Left lung (tissue), 10 donors: Measurements from ENCODE around the gene EXOG. TPM values are rescaled to one million over a fixed set of nuclear protein-coding genes. Genes with fewer than 3 reads are reported as not detected.

Experiments used
- ATAC-seq: fragments of 200-7000 bp; cut with Tn5 transposase; one replicate; pipeline ENCODE4 v1.9.1; 2020; ENCODE audit warnings: moderate library complexity
- DNase-seq, 4 donors: peaks; one replicate each; pipeline ENCODE4 v3.0.0-alpha.2; 2013 to 2020
- H3K27ac ChIP-seq, 2 donors: fragments of 200-600 bp; sonication (generic) in 1 of 2; one replicate each; pipeline versions ENCODE4 v1.5.0 to v1.8.0; 2020 to 2021
- H3K27me3 ChIP-seq, 2 donors: fragments of 200-600 bp; sonication (generic) in 1 of 2; one replicate each; pipeline versions ENCODE4 v1.5.0 to v1.8.0; 2020 to 2021
- H3K36me3 ChIP-seq, 2 donors: fragments of 200-600 bp; sonication (generic) in 1 of 2; one replicate each; pipeline versions ENCODE4 v1.5.0 to v1.8.0; 2020 to 2021
- H3K4me1 ChIP-seq, 2 donors: fragments of 200-600 bp; one replicate each; pipeline ENCODE4 v1.8.0; 2021
- H3K4me3 ChIP-seq, 2 donors: fragments of 200-600 bp; sonication (generic) in 1 of 2; one replicate each; pipeline versions ENCODE4 v1.5.0 to v1.8.0; 2020 to 2021; ENCODE audit warnings: mild to moderate bottlenecking in 1 of 2
- H3K9me3 ChIP-seq, 2 donors: fragments of 200-600 bp; sonication (generic) in 1 of 2; one replicate each; pipeline versions ENCODE4 v1.5.0 to v1.8.0; 2020 to 2021
- intact Hi-C, 2 donors: fragments of 100-400 bp; cut with DNase I; formaldehyde crosslinking; loops; one replicate each; pipeline versions ENCODE4 v1.11.2 to v1.14.2; 2022
- polyA plus RNA-seq, 6 donors: library from polyadenylated mRNA; unstranded; fragments of 120-200 nt; gene quantifications; one replicate each; pipeline ENCODE4 v1.2.1, GENCODE V29; 2013; ENCODE audit not compliant: insufficient read length in 6 of 6
- total RNA-seq, 2 donors: library from RNA; stranded (reverse); fragmentation: NEBNext Ultra II Directional; extraction: Animal tissue kit (Norgen Biotek cat#: 25700); gene quantifications; one replicate each; pipeline ENCODE4 v1.2.1, GENCODE V29; 2021
- TF ChIP-seq, protein P1 (sequence below), 2 donors: fragments of 200-600 bp; sonication (generic) in 1 of 2; IDR thresholded peaks; one replicate each; pipeline versions ENCODE4 v1.5.0 to v1.8.0; 2021; ENCODE audit warnings: antibody characterized with exemption in 2 of 2
- donor health status: DM: no; HTN: yes; CAD: no.
- donor health status: DM: no; HTN: no; CAD: no.

Gene EXOG
- total and polyA plus RNA-seq, 8 donors: 12.8 to 25.6 (median 18.9) TPM

DNA sequence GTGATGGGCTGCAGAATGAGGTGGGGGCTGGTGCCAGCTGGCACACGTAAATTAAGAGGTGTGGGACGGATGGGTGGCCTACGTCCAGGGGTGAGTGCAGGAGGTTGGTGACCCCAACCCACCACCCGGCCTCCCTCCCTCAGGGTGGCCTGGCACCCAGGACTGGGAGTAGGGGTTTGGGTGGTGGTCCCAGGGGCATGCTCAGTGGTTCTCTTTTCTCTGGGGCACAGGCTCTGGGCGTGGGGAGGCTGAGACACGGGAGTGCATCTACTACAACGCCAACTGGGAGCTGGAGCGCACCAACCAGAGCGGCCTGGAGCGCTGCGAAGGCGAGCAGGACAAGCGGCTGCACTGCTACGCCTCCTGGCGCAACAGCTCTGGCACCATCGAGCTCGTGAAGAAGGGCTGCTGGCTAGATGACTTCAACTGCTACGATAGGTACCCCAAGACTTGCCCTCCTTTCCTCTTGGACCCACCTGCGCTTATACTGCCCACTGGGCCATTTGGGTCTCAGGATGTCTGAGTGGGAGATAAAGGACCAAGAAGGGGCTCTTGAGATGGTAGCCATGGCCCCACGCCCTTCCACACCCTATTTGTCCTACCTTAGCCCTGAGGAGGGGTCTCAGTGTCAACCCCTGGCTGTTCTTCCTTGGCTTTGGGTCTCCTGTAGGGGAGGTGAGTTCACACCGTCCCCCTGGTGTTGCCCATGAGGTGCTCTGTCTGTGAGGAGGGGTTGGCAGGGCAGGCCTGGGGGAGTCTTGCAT, 18.9 kb upstream of the EXOG start:
- Histone ChIP-seq H3K36me3 (peaks cover 0 to 21% of the 10 kb centered on the region in 2 donors), H3K4me3 (no peak overlapping the region), H3K9me3 (no peaks in the 10 kb centered on the region), H3K27me3 (no peaks in the 10 kb centered on the region), H3K27ac (no peak overlapping the region), H3K4me1 (no peaks in the 10 kb centered on the region)
- no peak for ATAC-seq
- intact Hi-C loops: loop anchor here in 1 of 2 donors (10.0 kb wide), 1 partner anchor 352 kb away; no protein-coding TSS in a partner anchor
- no peak for DNase-seq
- TF ChIP-seq, protein P1, sequence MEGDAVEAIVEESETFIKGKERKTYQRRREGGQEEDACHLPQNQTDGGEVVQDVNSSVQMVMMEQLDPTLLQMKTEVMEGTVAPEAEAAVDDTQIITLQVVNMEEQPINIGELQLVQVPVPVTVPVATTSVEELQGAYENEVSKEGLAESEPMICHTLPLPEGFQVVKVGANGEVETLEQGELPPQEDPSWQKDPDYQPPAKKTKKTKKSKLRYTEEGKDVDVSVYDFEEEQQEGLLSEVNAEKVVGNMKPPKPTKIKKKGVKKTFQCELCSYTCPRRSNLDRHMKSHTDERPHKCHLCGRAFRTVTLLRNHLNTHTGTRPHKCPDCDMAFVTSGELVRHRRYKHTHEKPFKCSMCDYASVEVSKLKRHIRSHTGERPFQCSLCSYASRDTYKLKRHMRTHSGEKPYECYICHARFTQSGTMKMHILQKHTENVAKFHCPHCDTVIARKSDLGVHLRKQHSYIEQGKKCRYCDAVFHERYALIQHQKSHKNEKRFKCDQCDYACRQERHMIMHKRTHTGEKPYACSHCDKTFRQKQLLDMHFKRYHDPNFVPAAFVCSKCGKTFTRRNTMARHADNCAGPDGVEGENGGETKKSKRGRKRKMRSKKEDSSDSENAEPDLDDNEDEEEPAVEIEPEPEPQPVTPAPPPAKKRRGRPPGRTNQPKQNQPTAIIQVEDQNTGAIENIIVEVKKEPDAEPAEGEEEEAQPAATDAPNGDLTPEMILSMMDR (IDR thresholded peaks at IDR 0.05): no peak

DNA sequence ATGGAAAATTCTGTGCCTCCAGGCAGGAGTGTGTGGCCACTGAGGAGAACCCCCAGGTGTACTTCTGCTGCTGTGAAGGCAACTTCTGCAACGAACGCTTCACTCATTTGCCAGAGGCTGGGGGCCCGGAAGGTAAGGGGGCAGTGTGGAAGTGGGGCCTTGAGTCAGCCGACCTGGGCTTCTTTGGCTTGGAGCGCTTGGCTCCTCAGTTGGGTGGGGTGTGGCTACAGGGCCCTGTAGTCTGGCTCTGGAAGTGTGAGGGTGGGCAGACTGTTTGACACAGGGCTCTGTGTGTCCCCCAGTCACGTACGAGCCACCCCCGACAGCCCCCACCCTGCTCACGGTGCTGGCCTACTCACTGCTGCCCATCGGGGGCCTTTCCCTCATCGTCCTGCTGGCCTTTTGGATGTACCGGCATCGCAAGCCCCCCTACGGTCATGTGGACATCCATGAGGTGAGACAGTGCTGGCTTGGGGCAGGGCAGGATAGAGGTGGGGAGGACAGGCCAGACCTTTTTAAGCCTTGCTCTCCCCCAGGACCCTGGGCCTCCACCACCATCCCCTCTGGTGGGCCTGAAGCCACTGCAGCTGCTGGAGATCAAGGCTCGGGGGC, 18.2 kb upstream of the EXOG start:
- H3K4me1 ChIP-seq: no peaks in the 10 kb centered on the region
- TF ChIP-seq, protein P1 (IDR thresholded peaks at IDR 0.05): no peak
- H3K4me3 ChIP-seq: no peak overlapping the region
- intact Hi-C loops: loop anchor here in 1 of 2 donors (10.0 kb wide), 1 partner anchor 353 kb away; no protein-coding TSS in a partner anchor
- ATAC-seq (no peak), DNase-seq (no peak)
- no peaks in the 10 kb centered on the region for H3K9me3 ChIP-seq
- no peaks in the 10 kb centered on the region for H3K27me3 ChIP-seq
- peaks cover 0 to 28% of the 10 kb centered on the region in 2 donors for H3K36me3 ChIP-seq
- no peak overlapping the region for H3K27ac ChIP-seq

GRCh38 chr3:38478901-38479300, 17.2 kb upstream of the EXOG start:
- DNase-seq (no peak), ATAC-seq (no peak)
- TF ChIP-seq, protein P1 (IDR thresholded peaks at IDR 0.05): no peak
- Histone ChIP-seq H3K27ac (no peak overlapping the region), H3K27me3 (no peaks in the 10 kb centered on the region), H3K4me1 (no peaks in the 10 kb centered on the region), H3K4me3 (no peak overlapping the region), H3K9me3 (no peaks in the 10 kb centered on the region), H3K36me3 (peaks cover 0 to 36% of the 10 kb centered on the region in 2 donors)
- intact Hi-C loops: loop anchor here in 1 of 2 donors (10.0 kb wide), 1 partner anchor 354 kb away; no protein-coding TSS in a partner anchor

- Histone ChIP-seq H3K27me3 (no peaks in the 10 kb centered on the region), H3K4me1 (no peaks in the 10 kb centered on the region), H3K27ac (no peak overlapping the region), H3K36me3 (peaks cover 0 to 41% of the 10 kb centered on the region in 2 donors), H3K9me3 (no peaks in the 10 kb centered on the region), H3K4me3 (no peak overlapping the region)
- peak; percentile 95 for ATAC-seq
- TF ChIP-seq, protein P1 (IDR thresholded peaks at IDR 0.05): peak; percentile 74 to 78
- DNase-seq: peak in 3 of 4 donors; percentile 50 to 77 (median 53)
- intact Hi-C loops: loop anchor here in 1 of 2 donors (10.0 kb wide), 1 partner anchor 355 kb away; no protein-coding TSS in a partner anchor
These were observed 16.6 kb upstream of the EXOG start for GRCh38 chr3:38479431-38480092.

GRCh38 chr3:38480093-38480445, 16.1 kb upstream of the EXOG start:
- ATAC-seq (no peak), DNase-seq (no peak)
- Histone ChIP-seq H3K4me3 (no peak overlapping the region), H3K4me1 (no peaks in the 10 kb centered on the region), H3K27ac (no peak overlapping the region), H3K27me3 (no peaks in the 10 kb centered on the region), H3K36me3 (peaks cover 0 to 41% of the 10 kb centered on the region in 2 donors), H3K9me3 (no peaks in the 10 kb centered on the region)
- intact Hi-C loops: no loop called here
- TF ChIP-seq, protein P1 (IDR thresholded peaks at IDR 0.05): no peak
